ENCODE measurements around the gene SLC49A3. TPM values are rescaled to one million over a fixed set of nuclear protein-coding genes. Genes with fewer than 3 reads are reported as not detected.

Gene SLC49A3
- total and polyA plus RNA-seq, 2 of the 13 experiments (the other 11 are each of a cell fraction or from before 2014, with no cell fraction given): 0.07 to 0.17 TPM

DNA sequence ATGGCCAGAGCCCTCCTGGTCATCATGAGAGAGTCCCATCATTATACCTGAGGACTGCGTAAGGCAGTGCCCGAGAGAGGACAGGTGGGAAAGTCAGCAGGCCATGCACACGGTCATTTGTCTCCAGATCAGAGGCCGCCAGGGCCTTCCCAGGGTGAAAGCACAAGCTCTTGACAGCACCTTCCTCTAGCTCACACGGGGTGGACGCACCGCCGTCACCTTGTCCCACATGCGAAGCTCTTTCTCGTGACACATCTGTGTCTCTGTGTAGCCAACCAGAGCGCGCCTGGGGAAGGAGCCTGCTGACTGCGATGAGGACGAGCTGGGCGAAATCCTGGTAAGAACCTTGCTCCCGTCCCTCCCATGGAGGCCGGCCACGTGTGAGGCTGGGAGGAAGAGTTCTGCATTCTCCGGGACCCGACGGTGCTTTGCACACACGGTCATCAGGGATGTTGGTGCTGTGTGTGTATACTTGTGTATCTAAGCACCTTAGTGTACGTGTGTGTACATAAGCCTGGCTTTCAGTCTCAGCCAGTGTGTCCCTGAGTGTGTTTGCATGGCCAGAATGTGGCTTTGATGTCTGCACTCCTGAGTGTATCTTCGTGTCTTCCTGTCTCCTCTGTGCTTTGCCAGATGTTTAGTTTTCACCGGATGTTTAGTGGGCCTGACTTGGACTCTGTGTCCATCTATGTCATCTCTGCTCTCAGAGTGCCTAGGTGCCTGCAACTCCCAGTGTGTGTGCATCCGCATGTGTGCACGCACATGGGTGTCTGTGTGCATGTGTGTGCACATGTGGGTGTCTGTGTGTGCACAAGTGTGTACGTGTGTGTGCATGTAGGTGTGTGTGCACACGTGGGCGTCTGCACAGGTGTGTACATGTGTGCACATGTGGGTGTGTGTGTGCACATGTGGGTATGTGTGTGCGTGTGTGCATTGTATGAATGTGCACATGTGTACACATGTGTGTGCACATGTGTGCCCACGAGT, 30.0 kb downstream of the SLC49A3 start (continued):
- TF ChIP-seq YEATS2 (CRISPR knock-in tag; IDR thresholded peaks at IDR 0.05; ENCODE audit: borderline replicate concordance): no peak
- TF ChIP-seq TBP (CRISPR knock-in tag; IDR thresholded peaks at IDR 0.05): no peak
- TF ChIP-seq HNRNPUL1 (IDR thresholded peaks at IDR 0.05; ENCODE audit: low read depth, low read length): no peak
- TF ChIP-seq JUNB (CRISPR knock-in tag; IDR thresholded peaks at IDR 0.05; ENCODE audit: borderline replicate concordance): no peak
- no peak for TF ChIP-seq KLF6 (CRISPR knock-in tag; IDR thresholded peaks at IDR 0.05)
- TF ChIP-seq ZNF292 (CRISPR knock-in tag; IDR thresholded peaks at IDR 0.05; ENCODE audit: borderline replicate concordance, low read depth): no peak
- TF ChIP-seq JUND (CRISPR knock-in tag; IDR thresholded peaks at IDR 0.05): no peak
- TF ChIP-seq THAP11 (CRISPR knock-in tag; IDR thresholded peaks at IDR 0.05): no peak
- TF ChIP-seq RXRA (CRISPR knock-in tag; IDR thresholded peaks at IDR 0.05): peak; percentile 52; the same call in 1 of the 2 replicates
- peak; percentile 64 for TF ChIP-seq CBX1 (IDR thresholded peaks at IDR 0.05; ENCODE audit: low read depth)
- TF ChIP-seq ZNF772 (CRISPR knock-in tag; IDR thresholded peaks at IDR 0.05): peak; percentile 70; the same call in 1 of the 2 replicates
- TF ChIP-seq ZNF558 (CRISPR knock-in tag; IDR thresholded peaks at IDR 0.05; ENCODE audit: borderline replicate concordance): no peak
- TF ChIP-seq ZNF121 (CRISPR knock-in tag; IDR thresholded peaks at IDR 0.05): no peak
- TF ChIP-seq, protein P1, sequence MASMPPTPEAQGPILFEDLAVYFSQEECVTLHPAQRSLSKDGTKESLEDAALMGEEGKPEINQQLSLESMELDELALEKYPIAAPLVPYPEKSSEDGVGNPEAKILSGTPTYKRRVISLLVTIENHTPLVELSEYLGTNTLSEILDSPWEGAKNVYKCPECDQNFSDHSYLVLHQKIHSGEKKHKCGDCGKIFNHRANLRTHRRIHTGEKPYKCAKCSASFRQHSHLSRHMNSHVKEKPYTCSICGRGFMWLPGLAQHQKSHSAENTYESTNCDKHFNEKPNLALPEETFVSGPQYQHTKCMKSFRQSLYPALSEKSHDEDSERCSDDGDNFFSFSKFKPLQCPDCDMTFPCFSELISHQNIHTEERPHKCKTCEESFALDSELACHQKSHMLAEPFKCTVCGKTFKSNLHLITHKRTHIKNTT (CRISPR knock-in tag; IDR thresholded peaks at IDR 0.05): no peak
- TF ChIP-seq HNRNPLL (IDR thresholded peaks at IDR 0.05; ENCODE audit: low read depth, low read length, poor library complexity, severe bottlenecking): no peak
- TF ChIP-seq ZNF567 (CRISPR knock-in tag; IDR thresholded peaks at IDR 0.05; ENCODE audit: borderline replicate concordance): no peak
- no peak for TF ChIP-seq NFE2L1 (CRISPR knock-in tag; IDR thresholded peaks at IDR 0.05; ENCODE audit: borderline replicate concordance)
- TF ChIP-seq, protein P2, sequence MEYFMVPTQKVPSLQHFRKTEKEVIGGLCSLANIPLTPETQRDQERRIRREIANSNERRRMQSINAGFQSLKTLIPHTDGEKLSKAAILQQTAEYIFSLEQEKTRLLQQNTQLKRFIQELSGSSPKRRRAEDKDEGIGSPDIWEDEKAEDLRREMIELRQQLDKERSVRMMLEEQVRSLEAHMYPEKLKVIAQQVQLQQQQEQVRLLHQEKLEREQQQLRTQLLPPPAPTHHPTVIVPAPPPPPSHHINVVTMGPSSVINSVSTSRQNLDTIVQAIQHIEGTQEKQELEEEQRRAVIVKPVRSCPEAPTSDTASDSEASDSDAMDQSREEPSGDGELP (IDR thresholded peaks at IDR 0.05; ENCODE audit: borderline replicate concordance, low read depth): peak; percentile 57; the same call in 1 of the 2 replicates
- TF ChIP-seq TSC22D2 (CRISPR knock-in tag; IDR thresholded peaks at IDR 0.05; ENCODE audit: borderline replicate concordance): no peak
- TF ChIP-seq WIZ (CRISPR knock-in tag; IDR thresholded peaks at IDR 0.05): no peak
- TF ChIP-seq, protein P3, sequence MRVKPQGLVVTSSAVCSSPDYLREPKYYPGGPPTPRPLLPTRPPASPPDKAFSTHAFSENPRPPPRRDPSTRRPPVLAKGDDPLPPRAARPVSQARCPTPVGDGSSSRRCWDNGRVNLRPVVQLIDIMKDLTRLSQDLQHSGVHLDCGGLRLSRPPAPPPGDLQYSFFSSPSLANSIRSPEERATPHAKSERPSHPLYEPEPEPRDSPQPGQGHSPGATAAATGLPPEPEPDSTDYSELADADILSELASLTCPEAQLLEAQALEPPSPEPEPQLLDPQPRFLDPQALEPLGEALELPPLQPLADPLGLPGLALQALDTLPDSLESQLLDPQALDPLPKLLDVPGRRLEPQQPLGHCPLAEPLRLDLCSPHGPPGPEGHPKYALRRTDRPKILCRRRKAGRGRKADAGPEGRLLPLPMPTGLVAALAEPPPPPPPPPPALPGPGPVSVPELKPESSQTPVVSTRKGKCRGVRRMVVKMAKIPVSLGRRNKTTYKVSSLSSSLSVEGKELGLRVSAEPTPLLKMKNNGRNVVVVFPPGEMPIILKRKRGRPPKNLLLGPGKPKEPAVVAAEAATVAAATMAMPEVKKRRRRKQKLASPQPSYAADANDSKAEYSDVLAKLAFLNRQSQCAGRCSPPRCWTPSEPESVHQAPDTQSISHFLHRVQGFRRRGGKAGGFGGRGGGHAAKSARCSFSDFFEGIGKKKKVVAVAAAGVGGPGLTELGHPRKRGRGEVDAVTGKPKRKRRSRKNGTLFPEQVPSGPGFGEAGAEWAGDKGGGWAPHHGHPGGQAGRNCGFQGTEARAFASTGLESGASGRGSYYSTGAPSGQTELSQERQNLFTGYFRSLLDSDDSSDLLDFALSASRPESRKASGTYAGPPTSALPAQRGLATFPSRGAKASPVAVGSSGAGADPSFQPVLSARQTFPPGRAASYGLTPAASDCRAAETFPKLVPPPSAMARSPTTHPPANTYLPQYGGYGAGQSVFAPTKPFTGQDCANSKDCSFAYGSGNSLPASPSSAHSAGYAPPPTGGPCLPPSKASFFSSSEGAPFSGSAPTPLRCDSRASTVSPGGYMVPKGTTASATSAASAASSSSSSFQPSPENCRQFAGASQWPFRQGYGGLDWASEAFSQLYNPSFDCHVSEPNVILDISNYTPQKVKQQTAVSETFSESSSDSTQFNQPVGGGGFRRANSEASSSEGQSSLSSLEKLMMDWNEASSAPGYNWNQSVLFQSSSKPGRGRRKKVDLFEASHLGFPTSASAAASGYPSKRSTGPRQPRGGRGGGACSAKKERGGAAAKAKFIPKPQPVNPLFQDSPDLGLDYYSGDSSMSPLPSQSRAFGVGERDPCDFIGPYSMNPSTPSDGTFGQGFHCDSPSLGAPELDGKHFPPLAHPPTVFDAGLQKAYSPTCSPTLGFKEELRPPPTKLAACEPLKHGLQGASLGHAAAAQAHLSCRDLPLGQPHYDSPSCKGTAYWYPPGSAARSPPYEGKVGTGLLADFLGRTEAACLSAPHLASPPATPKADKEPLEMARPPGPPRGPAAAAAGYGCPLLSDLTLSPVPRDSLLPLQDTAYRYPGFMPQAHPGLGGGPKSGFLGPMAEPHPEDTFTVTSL (CRISPR knock-in tag; IDR thresholded peaks at IDR 0.05; ENCODE audit: borderline replicate concordance): peak; percentile 70
- TF ChIP-seq FOXK2 (IDR thresholded peaks at IDR 0.05): no peak
